ENCODE data around the gene ASTL. TPM values are rescaled to one million over a fixed set of nuclear protein-coding genes. Genes with fewer than 3 reads are reported as not detected.

The ASTL gene
- total and polyA plus RNA-seq, 9 of the 15 experiments (the other 6 are each of a cell fraction or from before 2014, with no cell fraction given) = not detected

- CTCF ChIA-PET (ENCODE audit: low intra/inter-chr PET ratio) = no interaction called here
Observed at GRCh38 chr2:96143848-96144480, 5.7 kb upstream of the ASTL start.

More at GRCh38 chr2:96143848-96144480, 5.7 kb upstream of the ASTL start:
- no TSS peak for BruUV-seq (replicated peaks)
- H3K27me3 ChIP-seq (ENCODE audit: control insufficient read depth in 2 of 2, insufficient read depth in 2 of 2, low read length in 2 of 2) = peaks cover 0 to 12% of the 10 kb centered on the region in 2 experiments; a peak in 2 of 5 replicates
- TF ChIP-seq CTCF (IDR thresholded peaks at IDR 0.05 in 2 of 3, conservative IDR thresholded peaks at IDR 0.05 in 1 of 3; ENCODE audit: insufficient read depth in 2 of 3, low read depth in 1 of 3, low read length in 3 of 3) (0 out of 6 replicates have a peak, but pooled peaks of 1 of the 3 experiments have one; percentile 20), MYBL2 (IDR thresholded peaks at IDR 0.05; ENCODE audit: low read depth) (no peak), MYBL2 (CRISPR knock-in tag; IDR thresholded peaks at IDR 0.05; ENCODE audit: borderline replicate concordance) (no peak), ATF7 (IDR thresholded peaks at IDR 0.05) (no peak), RFX7 (CRISPR knock-in tag; IDR thresholded peaks at IDR 0.05) (no peak)
- H3K4me1 ChIP-seq (replicated peaks in 1 of 2; ENCODE audit: control insufficient read depth in 2 of 2, insufficient read depth in 2 of 2, low read length in 2 of 2) = peaks cover 22 to 42% of the 10 kb centered on the region in 2 experiments
- no peaks in the 10 kb centered on the region for H3K9me1 ChIP-seq (ENCODE audit: control insufficient read depth, insufficient read depth, low read length)
- H3K4me2 ChIP-seq (ENCODE audit: insufficient read depth, low read length) = no peak overlapping the region
- 50% methylated on average over 22 of the region's 23 CpGs for WGBS (ENCODE audit: insufficient coverage, low coverage, missing lambda C conversion rate)
- H3K9ac ChIP-seq (ENCODE audit: insufficient read depth in 1 of 2, low read depth in 2 of 2, low read length in 2 of 2) = no peak overlapping the region
- DNase-seq (ENCODE audit: extremely low read depth in 1 of 4, low spot score in 3 of 4) (no peak), ATAC-seq (no peak), FAIRE-seq (no peak)
- no peaks in the 10 kb centered on the region for H3K9me3 ChIP-seq (replicated peaks; ENCODE audit: control insufficient read depth, insufficient read depth, low read depth, low read length)
- H3K4me3 ChIP-seq = no peak overlapping the region
- intact Hi-C loops (cut with micrococcal nuclease) (no loop called here), in situ Hi-C loops (cut with MboI) (no loop called here)
- H3K36me3 ChIP-seq (ENCODE audit: control insufficient read depth, insufficient read depth, low read length) = no peaks in the 10 kb centered on the region
- no peak overlapping the region for H3K27ac ChIP-seq (ENCODE audit: extremely low read depth, low read depth, low read length)
- H2AFZ ChIP-seq (ENCODE audit: low read depth, low read length) = no peak overlapping the region
- POLR2A ChIA-PET = no interaction called here
- no peaks in the 10 kb centered on the region for H4K20me1 ChIP-seq (replicated peaks; ENCODE audit: control insufficient read depth, insufficient read depth, low read length)
- no peaks in the 10 kb centered on the region for H3K79me2 ChIP-seq (ENCODE audit: control insufficient read depth, insufficient read depth, low read length)
